IMR-90 (cell line): ENCODE data around the gene ACTMAP. TPM values are rescaled to one million over a fixed set of nuclear protein-coding genes. Genes with fewer than 3 reads are reported as not detected.

Experiments
- ATAC-seq: fragments of 200-7000 bp; cut with Tn5 transposase; 2 replicates; pipeline ENCODE4 v1.9.1; 2020; ENCODE audit warnings: low read depth, mild to moderate bottlenecking, moderate library complexity
- BruUV-seq: library from RNA; stranded (reverse); fragments of 400-500 nt; replicated peaks from 2 replicates; lab custom pipeline; 2021; lab: Mats Ljungman, UMichigan
- CTCF ChIA-PET: fragments of 300-600 bp; formaldehyde crosslinking; extraction: SDS; loops from one replicate; lab custom pipeline; 2021; ENCODE audit warnings: antibody characterized with exemption; lab: Yijun Ruan, JAX
- POLR2A ChIA-PET: fragments of 300-600 bp; sonication (Branson Sonifier 250); formaldehyde crosslinking; loops from one replicate; lab custom pipeline; 2022; ENCODE audit warnings: antibody characterized with exemption; ENCODE audit not compliant: unreplicated experiment; lab: Charles Lee
- DNase-seq: peaks from one replicate; pipeline ENCODE4 v3.0.0; 2013
- H2AFZ ChIP-seq: replicated peaks from 2 replicates; pipeline ENCODE3; 2013; ENCODE audit warnings: low read length, mild to moderate bottlenecking; ENCODE audit not compliant: poor library complexity
- H2AK5ac ChIP-seq: 2 replicates; pipeline ENCODE4 v1.6.1; 2013; ENCODE audit warnings: low read depth, low read length, inconsistent platforms
- H2AK9ac ChIP-seq: replicated peaks from 2 replicates; pipeline ENCODE3; 2013; ENCODE audit warnings: mild to moderate bottlenecking, low read depth, low read length, moderate library complexity; ENCODE audit not compliant: poor library complexity
- H2BK120ac ChIP-seq: 2 replicates; pipeline ENCODE4 v1.6.1; 2013; ENCODE audit warnings: low read depth, low read length, inconsistent platforms
- H2BK15ac ChIP-seq: 3 replicates; pipeline ENCODE4 v1.6.1; 2013; ENCODE audit warnings: low read depth, low read length, inconsistent platforms
- H2BK20ac ChIP-seq: 2 replicates; pipeline ENCODE4 v1.6.1; 2013; ENCODE audit warnings: low read depth, mild to moderate bottlenecking, inconsistent platforms, low read length, moderate library complexity
- H2BK5ac ChIP-seq: 2 replicates; pipeline ENCODE4 v1.6.1; 2013; ENCODE audit warnings: mild to moderate bottlenecking, low read depth, low read length, inconsistent platforms; ENCODE audit not compliant: poor library complexity, severe bottlenecking
- H3K14ac ChIP-seq: replicated peaks from 2 replicates; pipeline ENCODE4 v1.6.1; 2013; ENCODE audit warnings: low read depth, low read length, inconsistent platforms
- H3K18ac ChIP-seq: 2 replicates; pipeline ENCODE4 v1.6.1; 2013; ENCODE audit warnings: low read depth, low read length, control low read depth
- H3K23ac ChIP-seq: 2 replicates; pipeline ENCODE4 v1.6.1; 2013; ENCODE audit warnings: low read depth, low read length, inconsistent platforms
- H3K27ac ChIP-seq: 2 replicates; pipeline ENCODE4 v1.5.1; 2013; ENCODE audit warnings: mild to moderate bottlenecking, control low read depth, low read length; ENCODE audit not compliant: insufficient read depth
- H3K27me3 ChIP-seq: 2 replicates; pipeline ENCODE4 v1.6.1; 2013; ENCODE audit warnings: low read length; ENCODE audit not compliant: control insufficient read depth, insufficient read depth
- H3K36me3 ChIP-seq: 2 replicates; pipeline ENCODE4 v1.6.1; 2013; ENCODE audit warnings: low read length, mixed read lengths; ENCODE audit not compliant: control insufficient read depth, insufficient read depth
- H3K4ac ChIP-seq: 2 replicates; pipeline ENCODE4 v1.6.1; 2013; ENCODE audit warnings: low read depth, low read length, inconsistent platforms
- H3K4me1 ChIP-seq: 2 replicates; pipeline ENCODE4 v1.6.1; 2013; ENCODE audit warnings: low read length, mixed read lengths; ENCODE audit not compliant: control insufficient read depth, insufficient read depth
- H3K4me2 ChIP-seq: 2 replicates; pipeline ENCODE4 v1.6.1; 2013; ENCODE audit warnings: low read depth, mild to moderate bottlenecking, control low read depth, low read length, moderate library complexity
- H3K4me3 ChIP-seq: 2 replicates; pipeline ENCODE4 v1.5.1; 2013; ENCODE audit warnings: low read depth, mild to moderate bottlenecking, control low read depth, low read length, moderate library complexity; ENCODE audit not compliant: insufficient read depth
- H3K56ac ChIP-seq: 2 replicates; pipeline ENCODE4 v1.6.1; 2013; ENCODE audit warnings: low read length, inconsistent platforms; ENCODE audit not compliant: insufficient read depth; ENCODE audit errors: extremely low read depth
- H3K79me1 ChIP-seq, 2 experiments: 2 replicates each; pipeline ENCODE4 v1.6.1; 2013; ENCODE audit warnings: low read length in 2 of 2, inconsistent platforms in 1 of 2, low read depth in 1 of 2
- H3K9ac ChIP-seq: 2 replicates; pipeline ENCODE4 v1.6.1; 2013; ENCODE audit warnings: low read depth, low read length, control low read depth
- H3K9me1 ChIP-seq: 2 replicates; pipeline ENCODE4 v1.6.1; 2013; ENCODE audit warnings: low read length, inconsistent platforms; ENCODE audit not compliant: insufficient read depth
- H3K9me3 ChIP-seq: 2 replicates; pipeline ENCODE4 v1.6.1; 2013; ENCODE audit warnings: low read length; ENCODE audit not compliant: control insufficient read depth, insufficient read depth
- H4K20me1 ChIP-seq: 2 replicates; pipeline ENCODE4 v1.6.1; 2013; ENCODE audit warnings: low read length, inconsistent platforms; ENCODE audit not compliant: insufficient read depth
- H4K5ac ChIP-seq: 2 replicates; pipeline ENCODE4 v1.6.1; 2013; ENCODE audit warnings: mild to moderate bottlenecking, low read depth, low read length, control low read depth
- H4K8ac ChIP-seq, 2 experiments: 2 replicates each; pipeline ENCODE4 v1.6.1; 2013; ENCODE audit warnings: low read depth in 2 of 2, low read length in 2 of 2, control low read depth in 1 of 2, inconsistent platforms in 1 of 2
- H4K91ac ChIP-seq: 2 replicates; pipeline ENCODE4 v1.6.1; 2013; ENCODE audit warnings: low read depth, low read length, inconsistent platforms; ENCODE audit not compliant: insufficient read depth
- CEBPB ChIP-seq: IDR thresholded peaks from 2 replicates; pipeline ENCODE4 v1.6.1; 2012; ENCODE audit warnings: low read depth, low read length, improper control_type of control experiment
- MAFK ChIP-seq: IDR thresholded peaks from 2 replicates; pipeline ENCODE4 v1.6.1; 2012; ENCODE audit warnings: low read depth, low read length, improper control_type of control experiment
- NFE2L2 ChIP-seq: fragments of 150-350 bp; IDR thresholded peaks from 2 replicates; pipeline ENCODE4 v1.6.1; 2016; ENCODE audit warnings: low read depth, mild to moderate bottlenecking, low read length
- POLR2A ChIP-seq: IDR thresholded peaks from 2 replicates; pipeline ENCODE4 v1.6.1; 2012; ENCODE audit warnings: mild to moderate bottlenecking, low read depth, low read length
- RFX5 ChIP-seq: IDR thresholded peaks from 2 replicates; pipeline ENCODE4 v1.8.0; 2012; ENCODE audit warnings: low read depth, mild to moderate bottlenecking, low read length, moderate library complexity
- WGBS, 2 experiments: methylation state at CpG; one replicate each; pipeline versions ENCODE4 v1.1.5 to v1.1.7; 2013; ENCODE audit warnings: missing lambda C conversion rate in 2 of 2; ENCODE audit not compliant: insufficient read length in 1 of 2; ENCODE audit errors: extremely low coverage in 2 of 2; 5-methylcytosine and 5-hydroxymethylcytosine counted together
- dilution Hi-C: fragments of 300-500 bp; cut with HindIII; formaldehyde crosslinking; loops from one replicate; pipeline ENCODE4 v1.14.3; 2018; ENCODE audit warnings: low sequenced_read_pairs; ENCODE audit not compliant: unreplicated experiment
- in situ Hi-C: fragments of 300-500 bp; cut with MboI; formaldehyde crosslinking; loops from 3 replicates; pipeline ENCODE4 v1.14.3; 2019; ENCODE audit warnings: low sequenced_read_pairs, inconsistent platforms, mixed read lengths
- intact Hi-C: fragments of 100-400 bp; cut with micrococcal nuclease; formaldehyde crosslinking; loops from 2 replicates; pipeline ENCODE4 v1.10.0; 2022
- polyA plus RNA-seq, 3 experiments: library from polyadenylated mRNA; depleted of rRNA; stranded (reverse); fragments of >200 nt; gene quantifications; 2 replicates each; pipeline ENCODE4 v1.2.3, GENCODE V29; 2012; ENCODE audit warnings: low replicate concordance in 1 of 3
- total RNA-seq: library from RNA; depleted of rRNA; stranded (reverse); fragments of >200 nt; gene quantifications from 2 replicates; pipeline ENCODE4 v1.2.3, GENCODE V29; 2012
- TF ChIP-seq, protein P1 (sequence below): fragments of 150-350 bp; IDR thresholded peaks from 2 replicates; pipeline ENCODE4 v1.6.1; 2016; ENCODE audit warnings: low read depth, mild to moderate bottlenecking, low read length, moderate library complexity, borderline replicate concordance
- TF ChIP-seq, protein P2 (sequence below): conservative IDR thresholded peaks from 2 replicates; pipeline ENCODE4 v1.5.1; 2012; ENCODE audit warnings: mild to moderate bottlenecking, low read depth, low read length, improper control_type of control experiment
- TF ChIP-seq, protein P3 (sequence below): fragments of 150-350 bp; IDR thresholded peaks from 2 replicates; pipeline ENCODE4 v1.6.1; 2017; ENCODE audit warnings: mild to moderate bottlenecking, antibody characterized with exemption, low read length, low read depth

ACTMAP gene
- total and polyA plus RNA-seq, 2 of the 4 experiments (the other 2 are of a cell fraction), result 0.54 to 5.4 TPM

DNA sequence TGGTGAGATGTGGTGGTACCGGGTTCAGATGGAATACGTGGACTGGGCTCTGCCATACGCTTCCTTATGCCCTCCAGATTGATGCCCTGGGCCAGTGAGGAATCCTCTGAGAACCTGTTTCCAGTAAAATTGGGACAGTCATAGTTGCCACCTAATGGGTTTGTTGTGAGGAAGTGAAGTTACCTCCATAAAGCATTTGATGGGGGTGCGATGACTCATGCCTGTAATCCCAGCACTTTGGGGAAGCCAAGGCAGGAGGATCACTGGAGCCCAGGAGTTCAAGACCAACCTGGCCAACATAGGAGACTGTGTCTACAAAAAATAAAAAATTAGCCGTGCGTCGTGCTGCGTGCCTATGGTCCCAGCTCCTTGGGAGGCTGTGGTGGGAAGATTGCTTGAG lies 5.5 kb upstream of the ACTMAP start:
- no peak overlapping the region for H3K4me3 ChIP-seq
- H3K4me1 ChIP-seq, result peaks cover 2% of the 10 kb centered on the region; the same call in 1 of the 2 replicates
- H3K14ac ChIP-seq, result no peak overlapping the region
- H3K18ac ChIP-seq, result no peak overlapping the region
- H3K36me3 ChIP-seq, result peaks cover 49% of the 10 kb centered on the region
- no peak overlapping the region for H3K9ac ChIP-seq
- POLR2A ChIA-PET, result interaction anchor here (0.6 kb wide), 1 partner anchor 37 kb away, joined by 5 read pairs; no protein-coding TSS in a partner anchor
- no peak overlapping the region for H3K4ac ChIP-seq
- no CpG with 5 or more reads among the region's 8 CpGs for WGBS, 2 experiments
- no peak overlapping the region for H4K91ac ChIP-seq
- no peaks in the 10 kb centered on the region for H3K9me3 ChIP-seq
- intact Hi-C loops (no loop called here), dilution Hi-C loops (no loop called here), in situ Hi-C loops (no loop called here)
- H2BK5ac ChIP-seq, result no peak overlapping the region
- no peak overlapping the region for H3K56ac ChIP-seq
- H2AFZ ChIP-seq, result no peak overlapping the region
- H2AK5ac ChIP-seq, result no peak overlapping the region
- H3K79me1 ChIP-seq, result peaks cover 27 to 59% of the 10 kb centered on the region in 2 experiments
- H4K20me1 ChIP-seq, result peaks cover 35% of the 10 kb centered on the region
- no peak overlapping the region for H3K27ac ChIP-seq
- H4K5ac ChIP-seq, result no peak overlapping the region
- H3K23ac ChIP-seq, result no peak overlapping the region
- H2BK120ac ChIP-seq, result no peak overlapping the region
- peak overlapping the region; percentile 2 for H2AK9ac ChIP-seq
- no peak overlapping the region for H2BK15ac ChIP-seq
- no peaks in the 10 kb centered on the region for H3K27me3 ChIP-seq
- no peak for ATAC-seq
- no peak overlapping the region for H2BK20ac ChIP-seq
- no peak for DNase-seq
- peaks cover 9% of the 10 kb centered on the region; the same call in 1 of the 2 replicates for H3K9me1 ChIP-seq
- TF ChIP-seq CEBPB (no peak), NFE2L2 (no peak), RFX5 (no peak), MAFK (no peak), POLR2A (no peak)
- TF ChIP-seq, protein P1, sequence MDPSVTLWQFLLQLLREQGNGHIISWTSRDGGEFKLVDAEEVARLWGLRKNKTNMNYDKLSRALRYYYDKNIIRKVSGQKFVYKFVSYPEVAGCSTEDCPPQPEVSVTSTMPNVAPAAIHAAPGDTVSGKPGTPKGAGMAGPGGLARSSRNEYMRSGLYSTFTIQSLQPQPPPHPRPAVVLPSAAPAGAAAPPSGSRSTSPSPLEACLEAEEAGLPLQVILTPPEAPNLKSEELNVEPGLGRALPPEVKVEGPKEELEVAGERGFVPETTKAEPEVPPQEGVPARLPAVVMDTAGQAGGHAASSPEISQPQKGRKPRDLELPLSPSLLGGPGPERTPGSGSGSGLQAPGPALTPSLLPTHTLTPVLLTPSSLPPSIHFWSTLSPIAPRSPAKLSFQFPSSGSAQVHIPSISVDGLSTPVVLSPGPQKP, result no peak
- TF ChIP-seq, protein P2, sequence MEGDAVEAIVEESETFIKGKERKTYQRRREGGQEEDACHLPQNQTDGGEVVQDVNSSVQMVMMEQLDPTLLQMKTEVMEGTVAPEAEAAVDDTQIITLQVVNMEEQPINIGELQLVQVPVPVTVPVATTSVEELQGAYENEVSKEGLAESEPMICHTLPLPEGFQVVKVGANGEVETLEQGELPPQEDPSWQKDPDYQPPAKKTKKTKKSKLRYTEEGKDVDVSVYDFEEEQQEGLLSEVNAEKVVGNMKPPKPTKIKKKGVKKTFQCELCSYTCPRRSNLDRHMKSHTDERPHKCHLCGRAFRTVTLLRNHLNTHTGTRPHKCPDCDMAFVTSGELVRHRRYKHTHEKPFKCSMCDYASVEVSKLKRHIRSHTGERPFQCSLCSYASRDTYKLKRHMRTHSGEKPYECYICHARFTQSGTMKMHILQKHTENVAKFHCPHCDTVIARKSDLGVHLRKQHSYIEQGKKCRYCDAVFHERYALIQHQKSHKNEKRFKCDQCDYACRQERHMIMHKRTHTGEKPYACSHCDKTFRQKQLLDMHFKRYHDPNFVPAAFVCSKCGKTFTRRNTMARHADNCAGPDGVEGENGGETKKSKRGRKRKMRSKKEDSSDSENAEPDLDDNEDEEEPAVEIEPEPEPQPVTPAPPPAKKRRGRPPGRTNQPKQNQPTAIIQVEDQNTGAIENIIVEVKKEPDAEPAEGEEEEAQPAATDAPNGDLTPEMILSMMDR, result no peak
- TF ChIP-seq, protein P3, sequence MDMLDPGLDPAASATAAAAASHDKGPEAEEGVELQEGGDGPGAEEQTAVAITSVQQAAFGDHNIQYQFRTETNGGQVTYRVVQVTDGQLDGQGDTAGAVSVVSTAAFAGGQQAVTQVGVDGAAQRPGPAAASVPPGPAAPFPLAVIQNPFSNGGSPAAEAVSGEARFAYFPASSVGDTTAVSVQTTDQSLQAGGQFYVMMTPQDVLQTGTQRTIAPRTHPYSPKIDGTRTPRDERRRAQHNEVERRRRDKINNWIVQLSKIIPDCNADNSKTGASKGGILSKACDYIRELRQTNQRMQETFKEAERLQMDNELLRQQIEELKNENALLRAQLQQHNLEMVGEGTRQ, result no peak
- no peak overlapping the region for H4K8ac ChIP-seq
- no TSS peak for BruUV-seq
- CTCF ChIA-PET, result no interaction called here
- H3K4me2 ChIP-seq, result no peak overlapping the region
